HG03060 (cell line): Measurements from ENCODE around the gene TSSK6.

Experiments used
- ATAC-seq: cut with Tn5 transposase; IDR thresholded peaks from one replicate; pipeline ENCODE4 v1.9.1; 2021; ENCODE audit warnings: low read depth, moderate number of reproducible peaks; ENCODE audit not compliant: unreplicated experiment

TSSK6 gene

GRCh38 chr19:19545707-19546106 lies 30.4 kb upstream of the TSSK6 start:
- ATAC-seq, result no peak

DNA sequence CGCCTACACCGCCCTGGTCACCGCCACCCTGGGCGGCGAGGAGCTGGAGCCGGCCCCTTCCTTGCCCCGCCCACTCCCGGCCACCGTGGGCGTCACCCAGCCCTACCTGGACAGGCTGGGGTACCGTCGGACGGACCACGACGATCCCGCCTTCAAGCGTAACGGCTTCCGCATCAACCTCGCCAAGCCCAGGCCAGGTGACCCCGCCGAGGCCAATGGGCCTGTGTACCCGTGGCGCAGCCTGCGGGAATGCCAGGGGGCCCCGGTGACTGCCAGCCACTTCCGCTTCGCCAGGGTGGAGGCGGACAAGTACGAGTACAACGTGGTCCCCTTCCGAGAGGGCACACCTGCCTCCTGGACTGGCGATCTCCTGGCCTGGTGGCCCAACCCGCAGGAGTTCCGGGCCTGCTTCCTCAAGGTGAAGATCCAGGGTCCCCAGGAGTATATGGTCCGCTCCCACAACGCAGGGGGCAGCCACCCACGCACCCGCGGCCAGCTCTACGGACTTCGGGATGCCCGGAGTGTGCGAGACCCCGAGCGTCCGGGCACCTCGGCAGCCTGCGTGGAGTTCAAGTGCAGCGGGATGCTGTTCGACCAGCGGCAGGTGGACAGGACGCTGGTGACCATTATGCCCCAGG lies 29.7 kb upstream of the TSSK6 start:
- no peak for ATAC-seq

- no peak for ATAC-seq
Observed at GRCh38 chr19:19544257-19544953, 29.1 kb upstream of the TSSK6 start.

DNA sequence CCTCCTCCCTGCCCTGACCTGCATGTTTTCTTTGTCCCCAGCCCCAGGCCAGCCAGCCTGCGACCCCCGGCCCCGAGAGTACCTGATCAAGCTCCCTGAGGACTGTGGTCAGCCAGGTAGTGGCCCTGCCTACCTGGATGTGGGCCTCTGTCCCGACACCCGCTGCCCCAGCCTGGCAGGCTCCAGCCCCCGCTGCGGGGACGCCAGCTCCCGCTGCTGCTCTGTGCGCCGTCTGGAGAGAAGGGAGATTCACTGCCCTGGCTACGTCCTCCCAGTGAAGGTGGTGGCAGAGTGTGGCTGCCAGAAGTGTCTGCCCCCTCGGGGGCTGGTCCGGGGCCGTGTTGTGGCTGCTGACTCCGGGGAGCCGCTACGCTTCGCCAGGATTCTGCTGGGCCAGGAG lies 28.3 kb upstream of the TSSK6 start:
- no peak for ATAC-seq

DNA sequence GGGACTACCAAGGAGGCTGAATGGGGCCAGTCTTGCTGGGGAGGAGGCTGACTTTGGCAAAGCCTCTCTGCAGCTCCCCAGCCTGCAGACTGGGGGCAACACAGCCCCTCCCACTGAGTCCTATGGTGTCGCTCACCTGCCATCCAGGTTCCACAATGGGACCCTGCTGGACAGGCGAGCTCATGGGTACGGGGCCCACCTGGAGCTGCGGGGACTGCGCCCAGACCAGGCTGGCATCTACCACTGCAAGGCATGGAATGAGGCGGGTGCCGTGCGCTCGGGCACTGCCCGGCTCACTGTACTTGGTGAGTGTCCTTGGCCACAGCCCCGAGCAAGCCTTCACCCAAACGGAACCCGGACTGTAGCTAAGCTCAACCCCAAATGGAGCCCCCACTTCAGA lies 27.8 kb upstream of the TSSK6 start:
- ATAC-seq, result no peak

GRCh38 chr19:19542507-19542906 lies 27.2 kb upstream of the TSSK6 start:
- no peak for ATAC-seq

DNA sequence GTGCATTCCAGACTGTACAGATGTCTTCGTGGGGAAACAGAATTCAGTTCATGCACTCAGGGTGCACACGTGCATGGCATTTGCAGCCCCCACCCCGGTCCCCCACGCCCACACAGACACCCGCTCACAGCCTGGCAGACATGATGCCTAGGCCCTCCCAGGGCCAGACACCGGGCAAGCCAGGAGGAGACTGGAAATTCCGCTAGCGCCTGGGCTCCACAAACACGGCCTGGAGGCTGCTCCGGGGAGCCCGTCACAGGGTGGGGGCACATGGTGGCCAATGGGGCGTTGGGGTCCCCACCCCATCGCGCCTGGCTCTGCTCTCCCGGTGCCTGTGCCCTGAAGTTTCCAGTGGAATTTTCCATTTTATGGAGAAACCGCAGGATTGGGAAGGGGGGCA lies 26.3 kb upstream of the TSSK6 start:
- no peak for ATAC-seq

DNA sequence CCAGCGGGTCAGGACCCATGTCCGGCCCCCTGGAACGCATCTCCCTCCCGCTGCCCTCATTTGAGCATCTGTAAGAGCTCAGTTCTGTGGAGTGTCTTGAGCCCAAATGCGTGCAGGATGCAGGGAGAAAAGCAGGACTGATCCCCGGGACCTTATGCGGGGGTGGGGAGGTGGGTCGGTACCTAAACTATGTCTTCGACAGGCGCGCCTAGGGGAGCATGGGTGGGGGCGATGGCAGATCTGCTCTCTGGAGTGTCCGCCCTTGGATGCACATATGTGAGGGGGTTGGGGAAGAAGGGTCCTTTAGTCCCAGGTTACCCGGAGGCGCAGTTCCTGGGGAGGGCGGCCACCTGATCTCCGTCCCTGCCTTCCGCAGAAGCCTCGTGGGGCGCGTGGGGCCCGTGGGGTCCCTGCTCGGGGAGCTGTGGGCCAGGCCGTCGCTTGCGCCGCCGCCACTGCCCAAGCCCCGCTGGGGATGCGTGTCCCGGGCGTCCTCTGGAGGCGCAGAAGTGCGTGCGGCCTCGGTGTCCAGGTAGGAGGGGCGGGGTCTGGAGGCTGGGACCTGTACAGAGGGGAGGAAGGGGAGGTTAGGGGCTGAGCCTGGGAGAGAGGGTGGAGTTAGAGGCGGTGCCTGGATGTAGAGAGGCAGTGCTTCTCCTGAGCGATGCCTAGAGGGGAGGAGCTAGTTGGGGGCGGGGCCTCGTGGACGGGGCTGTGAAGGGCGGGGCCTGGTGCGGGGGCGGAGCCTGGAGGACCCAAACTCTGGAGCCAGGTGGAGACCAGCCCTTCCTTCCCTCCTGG lies 25.6 kb upstream of the TSSK6 start:
- ATAC-seq, result no peak

- ATAC-seq, result no peak
Observed at GRCh38 chr19:19540064-19540714, 24.8 kb upstream of the TSSK6 start.

DNA sequence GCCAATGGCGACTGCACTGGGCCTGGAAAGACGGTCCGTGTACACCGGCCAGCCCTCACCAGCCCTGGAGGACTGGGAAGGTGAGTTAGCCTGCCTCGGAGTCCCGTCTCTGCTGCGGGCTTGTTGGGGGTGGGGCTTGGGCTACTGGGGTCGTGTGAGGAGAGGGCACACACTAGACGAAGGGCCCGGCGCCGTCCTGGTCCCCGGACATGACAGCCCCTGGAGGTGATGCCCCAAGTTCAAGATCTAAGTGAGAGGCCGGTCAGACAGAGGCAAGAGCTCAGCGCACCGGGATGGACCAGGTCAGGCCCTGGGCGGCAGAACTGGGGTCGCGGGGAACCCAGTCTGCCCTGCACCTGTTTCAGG lies 24.3 kb upstream of the TSSK6 start:
- ATAC-seq, result no peak

- no peak for ATAC-seq
Observed at GRCh38 chr19:19538785-19539166, 23.4 kb upstream of the TSSK6 start.

DNA sequence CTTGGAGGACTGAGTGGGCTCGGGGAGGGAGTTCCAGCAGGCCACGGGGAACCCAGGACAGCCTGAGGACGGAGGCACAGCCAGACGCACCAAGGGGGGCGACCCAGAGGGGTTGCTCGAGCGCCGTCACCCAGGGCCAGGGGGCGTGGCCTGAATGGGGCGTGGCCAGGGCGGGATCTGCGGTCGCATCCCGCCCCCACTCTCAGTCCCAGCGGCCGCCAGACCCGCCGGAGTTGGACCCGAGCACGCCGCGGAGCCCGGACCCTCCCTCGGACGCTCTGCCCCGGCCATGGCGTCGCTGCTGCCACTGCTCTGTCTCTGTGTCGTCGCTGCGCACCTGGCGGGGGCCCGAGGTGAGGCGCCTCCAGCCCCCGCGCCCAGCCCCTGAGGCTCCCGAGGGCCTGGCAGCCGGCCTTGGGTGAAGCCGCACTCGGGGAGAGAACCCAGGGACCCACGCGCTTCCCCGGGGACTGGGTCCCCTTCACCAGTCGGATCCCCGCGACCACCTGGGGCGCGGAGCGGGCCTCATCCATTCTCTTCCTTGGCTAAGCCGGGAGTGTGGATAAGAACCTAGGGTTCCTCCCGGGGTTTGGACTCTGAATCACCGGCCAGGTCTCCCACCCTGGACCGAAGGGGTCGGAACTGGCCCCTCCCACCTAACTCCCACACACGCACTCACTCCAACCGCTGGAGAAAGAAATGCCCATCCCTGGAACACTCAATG lies 22.9 kb upstream of the TSSK6 start, which contains the start of gene CILP2:
Gene CILP2, plus strand, starts transcription at position 205 of the 724 bp plus-strand sequence. Its CDS starts 85 bp downstream, at position 290.
- ATAC-seq, result no peak

- ATAC-seq, result no peak
Observed at GRCh38 chr19:19537075-19538048, 22.0 kb upstream of the TSSK6 start.

- ATAC-seq, result no peak
Observed at GRCh38 chr19:19535311-19536191, 20.2 kb upstream of the TSSK6 start.

- ATAC-seq, result no peak
Observed at GRCh38 chr19:19534556-19535265, 19.4 kb upstream of the TSSK6 start.

DNA sequence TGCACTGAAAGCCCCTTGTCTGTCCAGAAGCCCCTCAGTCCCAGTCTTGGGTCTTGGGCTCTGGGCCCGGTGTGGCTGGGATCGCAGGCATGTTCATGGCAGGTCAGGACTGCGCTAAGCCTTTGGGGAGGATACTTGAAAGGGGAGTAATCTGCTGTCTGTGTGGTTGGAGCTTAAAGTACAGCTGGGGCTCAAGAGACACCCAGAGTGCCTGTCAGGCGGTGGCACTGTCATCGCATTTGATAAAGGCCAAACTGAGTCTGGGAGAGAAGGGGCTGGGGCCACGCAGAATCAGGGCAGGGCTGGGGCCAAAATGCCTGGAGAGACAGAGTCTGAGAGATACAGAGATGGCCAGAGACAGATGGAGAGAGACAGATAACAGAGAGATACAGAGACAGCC lies 18.5 kb upstream of the TSSK6 start:
- ATAC-seq, result no peak

DNA sequence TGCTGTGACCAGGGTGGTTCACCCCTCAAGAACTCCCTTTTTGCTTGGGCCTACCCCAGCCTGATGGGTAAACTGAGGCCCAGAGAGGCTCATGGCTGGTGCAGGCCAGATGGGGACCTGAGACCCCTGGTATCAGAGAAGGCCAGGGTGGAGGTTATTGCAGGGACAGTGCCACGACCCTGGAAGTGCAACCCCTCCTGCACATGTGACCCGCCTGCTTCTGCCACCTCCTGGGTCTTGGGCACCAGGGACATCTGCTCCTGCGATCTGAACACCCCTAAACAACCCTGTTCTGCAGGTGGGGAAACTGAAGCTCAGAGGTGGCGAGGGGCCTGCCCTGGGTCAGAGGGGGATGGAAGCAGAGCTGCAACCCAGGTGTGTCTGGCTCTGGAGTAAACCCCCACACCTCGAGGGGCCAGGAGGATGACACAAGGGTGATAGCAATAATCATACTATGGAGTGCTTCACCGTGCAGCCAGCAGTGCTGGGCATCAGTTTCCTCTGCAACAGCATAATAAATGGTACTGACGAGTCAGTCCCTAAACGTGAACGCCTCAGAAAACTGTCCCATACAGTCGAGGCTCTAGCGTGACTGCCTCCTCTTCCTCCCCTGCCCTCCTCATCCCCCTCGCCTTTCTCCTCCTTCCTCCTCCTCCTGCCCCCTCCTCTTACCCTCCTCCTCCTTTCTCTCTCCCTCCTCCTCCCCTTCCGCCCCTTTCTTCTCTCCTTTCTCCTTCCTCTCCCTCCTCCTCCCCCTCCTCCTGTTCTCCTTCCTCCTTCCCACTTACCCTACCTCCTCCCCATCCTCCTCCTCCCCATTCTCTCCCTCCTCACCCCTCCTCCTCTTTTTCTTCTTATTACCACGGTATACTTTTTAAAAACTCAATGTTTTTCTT lies 17.7 kb upstream of the TSSK6 start:
- no peak for ATAC-seq
